ENCODE data around the gene MAP4.

- no peak for TF ChIP-seq YY1 (IDR thresholded peaks at IDR 0.05; ENCODE audit: insufficient read depth, insufficient read length)
- no peak for TF ChIP-seq SUZ12 (IDR thresholded peaks at IDR 0.05; ENCODE audit: extremely low read depth, insufficient read depth, insufficient read length)
Observed at GRCh38 chr3:47847260-47847659, 169.0 kb downstream of the MAP4 start.

Measured in NT2/D1 (cell line).